ENCODE measurements around the gene SKIDA1. TPM values are rescaled to one million over a fixed set of nuclear protein-coding genes. Genes with fewer than 3 reads are reported as not detected.

The SKIDA1 gene
- total RNA-seq, 3 donors from 2014 or later (not counting 1 experiment from before 2014, with no cell fraction given): not detected

GRCh38 chr10:21515361-21516241 lies 9.9 kb downstream of the SKIDA1 start:
- Mint-ChIP-seq H3K4me1 (peaks cover 22 to 29% of the 10 kb centered on the region in 2 donors), H3K4me3 (peak overlapping the region; percentile 75), H3K36me3 (no peaks in the 10 kb centered on the region), H3K27me3 (ENCODE audit: low read depth in 2 of 2) (peaks cover 65 to 82% of the 10 kb centered on the region in 2 donors), H3K27ac (no peak overlapping the region), H3K9me3 (no peaks in the 10 kb centered on the region)
- peaks cover 82% of the 10 kb centered on the region for H3K27me3 ChIP-seq (ENCODE audit: control insufficient read depth, insufficient read depth, low read length)
- H3K36me3 ChIP-seq (ENCODE audit: control insufficient read depth, insufficient read depth, low read length): no peaks in the 10 kb centered on the region
- intact Hi-C loops (cut with micrococcal nuclease): loop anchor here (2.0 kb wide), 1 partner anchor 19 kb away; no protein-coding TSS in a partner anchor
- 49% methylated on average over 11 of the region's 15 CpGs for WGBS (ENCODE audit: insufficient coverage)
- no peaks in the 10 kb centered on the region for H3K9me3 ChIP-seq (ENCODE audit: control insufficient read depth, insufficient read depth, low read length)
- H3K27ac ChIP-seq (ENCODE audit: low read length): no peak overlapping the region
- ATAC-seq (no peak), DNase-seq (no peak)
- H3K4me3 ChIP-seq (ENCODE audit: low read length): no peak overlapping the region
- peaks cover 35% of the 10 kb centered on the region for H3K4me1 ChIP-seq (ENCODE audit: control insufficient read depth, insufficient read depth, low read length)
- TF ChIP-seq, protein P1, sequence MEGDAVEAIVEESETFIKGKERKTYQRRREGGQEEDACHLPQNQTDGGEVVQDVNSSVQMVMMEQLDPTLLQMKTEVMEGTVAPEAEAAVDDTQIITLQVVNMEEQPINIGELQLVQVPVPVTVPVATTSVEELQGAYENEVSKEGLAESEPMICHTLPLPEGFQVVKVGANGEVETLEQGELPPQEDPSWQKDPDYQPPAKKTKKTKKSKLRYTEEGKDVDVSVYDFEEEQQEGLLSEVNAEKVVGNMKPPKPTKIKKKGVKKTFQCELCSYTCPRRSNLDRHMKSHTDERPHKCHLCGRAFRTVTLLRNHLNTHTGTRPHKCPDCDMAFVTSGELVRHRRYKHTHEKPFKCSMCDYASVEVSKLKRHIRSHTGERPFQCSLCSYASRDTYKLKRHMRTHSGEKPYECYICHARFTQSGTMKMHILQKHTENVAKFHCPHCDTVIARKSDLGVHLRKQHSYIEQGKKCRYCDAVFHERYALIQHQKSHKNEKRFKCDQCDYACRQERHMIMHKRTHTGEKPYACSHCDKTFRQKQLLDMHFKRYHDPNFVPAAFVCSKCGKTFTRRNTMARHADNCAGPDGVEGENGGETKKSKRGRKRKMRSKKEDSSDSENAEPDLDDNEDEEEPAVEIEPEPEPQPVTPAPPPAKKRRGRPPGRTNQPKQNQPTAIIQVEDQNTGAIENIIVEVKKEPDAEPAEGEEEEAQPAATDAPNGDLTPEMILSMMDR (IDR thresholded peaks at IDR 0.05): no peak

GRCh38 chr10:21514818-21515351 lies 10.6 kb downstream of the SKIDA1 start:
- Mint-ChIP-seq H3K27me3 (ENCODE audit: low read depth in 2 of 2) (peaks cover 59 to 74% of the 10 kb centered on the region in 2 donors), H3K4me1 (peaks cover 15 to 24% of the 10 kb centered on the region in 2 donors), H3K9me3 (no peaks in the 10 kb centered on the region), H3K27ac (no peak overlapping the region), H3K36me3 (no peaks in the 10 kb centered on the region), H3K4me3 (no peak overlapping the region)
- 86% methylated on average over 4 of the region's 10 CpGs for WGBS (ENCODE audit: insufficient coverage)
- no peak overlapping the region for H3K27ac ChIP-seq (ENCODE audit: low read length)
- H3K4me1 ChIP-seq (ENCODE audit: control insufficient read depth, insufficient read depth, low read length): peaks cover 35% of the 10 kb centered on the region
- H3K36me3 ChIP-seq (ENCODE audit: control insufficient read depth, insufficient read depth, low read length): no peaks in the 10 kb centered on the region
- H3K27me3 ChIP-seq (ENCODE audit: control insufficient read depth, insufficient read depth, low read length): peaks cover 78% of the 10 kb centered on the region
- no peaks in the 10 kb centered on the region for H3K9me3 ChIP-seq (ENCODE audit: control insufficient read depth, insufficient read depth, low read length)
- TF ChIP-seq, protein P1 (IDR thresholded peaks at IDR 0.05): no peak
- H3K4me3 ChIP-seq (ENCODE audit: low read length): no peak overlapping the region
- intact Hi-C loops (cut with micrococcal nuclease): no loop called here
- DNase-seq: no peak
- no peak for ATAC-seq

DNA sequence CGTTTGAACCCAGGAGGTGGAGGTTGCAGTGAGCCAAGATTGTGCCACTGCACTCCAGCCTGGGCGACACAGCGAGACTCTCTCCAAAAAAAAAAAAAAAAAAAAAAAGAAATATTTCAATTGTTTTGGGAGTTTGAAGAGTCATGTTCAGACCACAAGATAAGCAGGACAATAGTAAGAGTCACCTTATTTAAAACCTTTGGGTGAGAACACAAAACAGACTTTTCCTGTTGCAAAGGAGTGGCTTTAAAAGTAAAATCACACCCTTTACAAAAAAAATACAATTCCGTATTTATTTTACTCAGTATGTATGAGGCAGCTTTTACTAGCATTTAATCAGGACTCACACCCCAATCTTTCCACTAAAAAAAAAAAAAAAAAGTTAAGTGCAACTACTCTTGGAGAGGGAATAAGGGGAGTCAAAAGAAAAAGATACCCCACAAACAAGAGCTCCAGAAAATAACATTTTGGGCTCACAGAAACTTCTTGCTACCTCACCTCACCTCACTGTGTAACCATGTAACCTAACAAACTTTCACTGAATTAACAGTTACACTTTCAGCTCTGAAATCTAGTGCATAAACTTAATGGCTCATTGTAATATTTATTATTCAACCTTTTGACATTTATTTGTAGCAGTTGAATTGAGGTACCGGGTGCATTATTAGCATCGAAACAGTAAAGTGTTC lies 11.2 kb downstream of the SKIDA1 start:
- WGBS (ENCODE audit: insufficient coverage): 89% methylated on average over 2 of the region's 6 CpGs
- Histone ChIP-seq H3K27me3 (ENCODE audit: control insufficient read depth, insufficient read depth, low read length) (peaks cover 72% of the 10 kb centered on the region), H3K4me3 (ENCODE audit: low read length) (no peak overlapping the region), H3K9me3 (ENCODE audit: control insufficient read depth, insufficient read depth, low read length) (no peaks in the 10 kb centered on the region), H3K27ac (ENCODE audit: low read length) (no peak overlapping the region), H3K36me3 (ENCODE audit: control insufficient read depth, insufficient read depth, low read length) (no peaks in the 10 kb centered on the region), H3K4me1 (ENCODE audit: control insufficient read depth, insufficient read depth, low read length) (peaks cover 29% of the 10 kb centered on the region)
- peaks cover 56 to 72% of the 10 kb centered on the region in 2 donors for H3K27me3 Mint-ChIP-seq (ENCODE audit: low read depth in 2 of 2)
- H3K9me3 Mint-ChIP-seq: no peaks in the 10 kb centered on the region
- H3K4me1 Mint-ChIP-seq: peaks cover 13 to 21% of the 10 kb centered on the region in 2 donors
- no peaks in the 10 kb centered on the region for H3K36me3 Mint-ChIP-seq
- DNase-seq: no peak
- H3K4me3 Mint-ChIP-seq: no peak overlapping the region
- no peak overlapping the region for H3K27ac Mint-ChIP-seq
- intact Hi-C loops (cut with micrococcal nuclease): no loop called here
- no peak for ATAC-seq
- TF ChIP-seq, protein P1 (IDR thresholded peaks at IDR 0.05): no peak
